ENCODE measurements around the gene BRD9.

GRCh38 chr5:885529-885928 is 7.1 kb downstream of the BRD9 start:
- TF ChIP-seq POLR2A (IDR thresholded peaks at IDR 0.05; ENCODE audit: extremely low read depth, insufficient read length), result no peak
- TF ChIP-seq, protein P1, sequence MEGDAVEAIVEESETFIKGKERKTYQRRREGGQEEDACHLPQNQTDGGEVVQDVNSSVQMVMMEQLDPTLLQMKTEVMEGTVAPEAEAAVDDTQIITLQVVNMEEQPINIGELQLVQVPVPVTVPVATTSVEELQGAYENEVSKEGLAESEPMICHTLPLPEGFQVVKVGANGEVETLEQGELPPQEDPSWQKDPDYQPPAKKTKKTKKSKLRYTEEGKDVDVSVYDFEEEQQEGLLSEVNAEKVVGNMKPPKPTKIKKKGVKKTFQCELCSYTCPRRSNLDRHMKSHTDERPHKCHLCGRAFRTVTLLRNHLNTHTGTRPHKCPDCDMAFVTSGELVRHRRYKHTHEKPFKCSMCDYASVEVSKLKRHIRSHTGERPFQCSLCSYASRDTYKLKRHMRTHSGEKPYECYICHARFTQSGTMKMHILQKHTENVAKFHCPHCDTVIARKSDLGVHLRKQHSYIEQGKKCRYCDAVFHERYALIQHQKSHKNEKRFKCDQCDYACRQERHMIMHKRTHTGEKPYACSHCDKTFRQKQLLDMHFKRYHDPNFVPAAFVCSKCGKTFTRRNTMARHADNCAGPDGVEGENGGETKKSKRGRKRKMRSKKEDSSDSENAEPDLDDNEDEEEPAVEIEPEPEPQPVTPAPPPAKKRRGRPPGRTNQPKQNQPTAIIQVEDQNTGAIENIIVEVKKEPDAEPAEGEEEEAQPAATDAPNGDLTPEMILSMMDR (IDR thresholded peaks at IDR 0.05; ENCODE audit: low read depth, low read length), result no peak
- TF ChIP-seq MYC (IDR thresholded peaks at IDR 0.05; ENCODE audit: low read depth, low read length), result no peak

Data from NB4 (cell line).